Breast epithelium (tissue), 4 donors: ENCODE measurements around the gene SNAPC4. TPM values are rescaled to one million over a fixed set of nuclear protein-coding genes. Genes with fewer than 3 reads are reported as not detected.

Source experiments
- DNase-seq, 2 donors: peaks; one replicate each; pipeline ENCODE4 v3.0.0-alpha.2; 2019; ENCODE audit warnings: low spot score in 2 of 2
- H3K27ac ChIP-seq, 2 donors: fragments of 200-600 bp; sonication (generic) in 1 of 2; one replicate each; pipeline ENCODE4 v1.5.1; 2016 to 2019; ENCODE audit warnings: mild to moderate bottlenecking in 1 of 2
- H3K27me3 ChIP-seq, 2 donors: fragments of 200-600 bp; sonication (generic) in 1 of 2; one replicate each; pipeline versions ENCODE4 v1.5.1 to v1.6.0; 2017 to 2019; ENCODE audit warnings: control low read depth in 1 of 2, mild to moderate bottlenecking in 1 of 2
- H3K36me3 ChIP-seq: fragments of 200-600 bp; one replicate; pipeline ENCODE4 v1.5.1; 2019
- H3K4me1 ChIP-seq, 2 donors: fragments of 200-600 bp; sonication (generic); one replicate each; pipeline ENCODE4 v1.5.1; 2016 to 2019; ENCODE audit warnings: control low read depth in 1 of 2
- H3K4me3 ChIP-seq, 3 donors: fragments of 200-600 bp; sonication (generic); 1 replicate in 2 of 3; 2 replicates in 1 of 3; pipeline ENCODE4 v1.5.1; 2016 to 2019; ENCODE audit warnings: mild to moderate bottlenecking in 3 of 3, moderate library complexity in 2 of 3
- H3K9me3 ChIP-seq, 2 donors: fragments of 200-600 bp; sonication (generic) in 1 of 2; one replicate each; pipeline ENCODE4 v1.5.1; 2016 to 2019; ENCODE audit warnings: control low read depth in 1 of 2
- POLR2A ChIP-seq: fragments of 450-650 bp; IDR thresholded peaks from one replicate; pipeline ENCODE4 v1.6.1; 2016; ENCODE audit warnings: antibody characterized with exemption, mild to moderate bottlenecking, moderate library complexity
- POLR2AphosphoS5 ChIP-seq, 3 donors: sonication (generic); formaldehyde crosslinking; IDR thresholded peaks; one replicate each; pipeline ENCODE4 v1.6.1; 2017; ENCODE audit warnings: antibody characterized with exemption in 3 of 3
- intact Hi-C: fragments of 100-400 bp; cut with DNase I; formaldehyde crosslinking; loops from one replicate; pipeline ENCODE4 v1.15.1; 2023; ENCODE audit warnings: low total_unique reads
- total RNA-seq, 3 donors: library from RNA; depleted of rRNA; stranded (reverse); fragments of >200 nt; gene quantifications; one replicate each; pipeline ENCODE4 v1.1.0, GENCODE V29; 2016
- TF ChIP-seq, protein P1 (sequence below), 3 donors: fragments of 450-650 bp; IDR thresholded peaks; one replicate each; pipeline ENCODE4 v1.5.1; 2016 to 2017; ENCODE audit warnings: antibody characterized with exemption in 3 of 3, mild to moderate bottlenecking in 3 of 3, moderate library complexity in 3 of 3

SNAPC4 gene
- total RNA-seq, 3 donors from 2014 or later: 4.6 to 7.5 (median 6.7) TPM

DNA sequence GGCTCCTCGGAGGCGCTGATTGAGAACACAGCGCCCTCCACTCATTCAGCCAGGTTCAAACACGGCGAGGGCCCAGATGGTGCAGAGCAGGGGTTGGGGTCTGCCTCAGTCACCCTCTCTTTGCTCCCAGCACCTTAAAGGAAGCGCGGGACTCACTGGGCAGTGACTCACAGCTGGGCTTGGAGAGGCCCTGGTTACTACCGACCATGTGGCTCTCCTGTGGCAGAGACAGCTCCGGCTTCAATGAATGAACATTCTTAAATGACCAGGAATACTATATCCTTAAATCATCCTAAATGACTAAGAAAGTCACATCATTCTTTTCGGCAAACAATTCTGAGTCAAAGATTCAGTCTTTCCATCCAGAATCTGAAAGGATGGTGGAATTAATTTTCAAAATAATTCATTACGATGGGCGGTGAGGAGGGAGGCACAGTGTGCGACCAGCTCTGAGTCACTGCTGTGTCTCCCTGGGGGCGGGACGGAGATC lies 41.3 kb upstream of the SNAPC4 start:
- intact Hi-C loops: no loop called here
- no peak for TF ChIP-seq POLR2AphosphoS5 (IDR thresholded peaks at IDR 0.05)
- TF ChIP-seq, protein P1, sequence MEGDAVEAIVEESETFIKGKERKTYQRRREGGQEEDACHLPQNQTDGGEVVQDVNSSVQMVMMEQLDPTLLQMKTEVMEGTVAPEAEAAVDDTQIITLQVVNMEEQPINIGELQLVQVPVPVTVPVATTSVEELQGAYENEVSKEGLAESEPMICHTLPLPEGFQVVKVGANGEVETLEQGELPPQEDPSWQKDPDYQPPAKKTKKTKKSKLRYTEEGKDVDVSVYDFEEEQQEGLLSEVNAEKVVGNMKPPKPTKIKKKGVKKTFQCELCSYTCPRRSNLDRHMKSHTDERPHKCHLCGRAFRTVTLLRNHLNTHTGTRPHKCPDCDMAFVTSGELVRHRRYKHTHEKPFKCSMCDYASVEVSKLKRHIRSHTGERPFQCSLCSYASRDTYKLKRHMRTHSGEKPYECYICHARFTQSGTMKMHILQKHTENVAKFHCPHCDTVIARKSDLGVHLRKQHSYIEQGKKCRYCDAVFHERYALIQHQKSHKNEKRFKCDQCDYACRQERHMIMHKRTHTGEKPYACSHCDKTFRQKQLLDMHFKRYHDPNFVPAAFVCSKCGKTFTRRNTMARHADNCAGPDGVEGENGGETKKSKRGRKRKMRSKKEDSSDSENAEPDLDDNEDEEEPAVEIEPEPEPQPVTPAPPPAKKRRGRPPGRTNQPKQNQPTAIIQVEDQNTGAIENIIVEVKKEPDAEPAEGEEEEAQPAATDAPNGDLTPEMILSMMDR (IDR thresholded peaks at IDR 0.05): no peak
- TF ChIP-seq POLR2A: no peak
- H3K36me3 ChIP-seq: peaks cover 7% of the 10 kb centered on the region

GRCh38 chr9:136439481-136440408 lies 39.8 kb upstream of the SNAPC4 start, which contains the start of gene INPP5E:
Gene INPP5E (minus strand): TSS chr9:136439845. CDS start chr9:136439419, 426 bp downstream.
- DNase-seq: peak; percentile 38 to 71
- H3K9me3 ChIP-seq: no peaks in the 10 kb centered on the region
- H3K27ac ChIP-seq: peak within 1 kb of the TSS; percentile 68 to 87
- H3K36me3 ChIP-seq: no peaks in the 10 kb centered on the region
- peak within 1 kb of the TSS; percentile 79 to 100 (median 95) for H3K4me3 ChIP-seq
- peaks cover 0 to 21% of the 10 kb centered on the region in 2 donors for H3K4me1 ChIP-seq
- H3K27me3 ChIP-seq: no peaks in the 10 kb centered on the region
- TF ChIP-seq, protein P1 (IDR thresholded peaks at IDR 0.05): peak in 2 of 3 donors; percentile 45 to 68
- TF ChIP-seq POLR2AphosphoS5 (IDR thresholded peaks at IDR 0.05): no peak
- intact Hi-C loops: no loop called here

More for the DNA sequence above, 41.3 kb upstream of the SNAPC4 start:
- no peak overlapping the region for H3K27ac ChIP-seq
- no peak for DNase-seq
- H3K4me1 ChIP-seq: peaks cover 0 to 21% of the 10 kb centered on the region in 2 donors
- H3K27me3 ChIP-seq: no peaks in the 10 kb centered on the region
- H3K4me3 ChIP-seq: no peak overlapping the region
- H3K9me3 ChIP-seq: no peaks in the 10 kb centered on the region

GRCh38 chr9:136438548-136439480 lies 38.8 kb upstream of the SNAPC4 start:
- no peak for DNase-seq
- intact Hi-C loops: no loop called here
- no peaks in the 10 kb centered on the region for H3K36me3 ChIP-seq

DNA sequence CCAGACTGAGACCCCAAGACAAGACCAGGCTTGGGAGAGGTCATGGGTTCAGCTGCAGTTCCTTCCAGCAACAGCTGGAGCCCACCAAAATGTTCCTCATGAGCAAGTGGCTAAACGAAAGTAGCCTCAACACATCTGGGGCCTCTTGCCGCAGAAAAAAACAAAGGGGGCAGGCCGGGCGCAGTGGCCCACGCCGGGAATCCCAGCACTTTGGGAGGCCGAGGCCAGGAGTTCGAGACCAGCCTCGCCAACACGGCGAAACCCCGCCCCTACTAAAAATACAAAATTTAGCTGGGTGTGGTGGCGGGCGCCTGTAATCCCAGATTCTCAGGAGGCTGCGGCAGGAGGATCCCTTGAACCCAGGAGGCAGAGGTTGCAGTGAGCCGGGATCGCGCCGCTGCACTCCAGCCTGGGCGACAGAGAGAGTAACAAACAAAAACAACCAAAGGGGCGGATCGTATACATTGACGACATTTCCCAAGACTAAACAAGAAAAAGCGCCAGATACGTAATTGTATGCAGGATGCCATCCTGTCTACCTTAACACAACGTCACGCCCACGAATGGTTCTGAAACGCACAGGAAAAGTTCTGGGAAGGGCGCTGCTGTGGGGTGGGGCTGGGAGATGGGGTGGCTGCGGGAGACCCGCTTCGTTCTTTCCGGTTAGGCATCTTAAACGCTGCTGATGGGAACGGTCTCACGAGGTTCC lies 38.0 kb upstream of the SNAPC4 start:
- no peak for TF ChIP-seq POLR2AphosphoS5 (IDR thresholded peaks at IDR 0.05)
- TF ChIP-seq, protein P1 (IDR thresholded peaks at IDR 0.05): no peak
- TF ChIP-seq POLR2A: no peak
- H3K4me1 ChIP-seq: peaks cover 0 to 21% of the 10 kb centered on the region in 2 donors
- no peak overlapping the region for H3K27ac ChIP-seq
- H3K36me3 ChIP-seq: no peaks in the 10 kb centered on the region
- H3K4me3 ChIP-seq: peak overlapping the region; percentile 79 to 100 (median 95)
- no peaks in the 10 kb centered on the region for H3K9me3 ChIP-seq
- H3K27me3 ChIP-seq: no peaks in the 10 kb centered on the region
- DNase-seq: no peak
- intact Hi-C loops: no loop called here

More at GRCh38 chr9:136438548-136439480, 38.8 kb upstream of the SNAPC4 start:
- H3K27me3 ChIP-seq: no peaks in the 10 kb centered on the region
- peak overlapping the region; percentile 79 to 100 (median 95) for H3K4me3 ChIP-seq
- H3K27ac ChIP-seq: peak overlapping the region; percentile 68 to 87
- no peaks in the 10 kb centered on the region for H3K9me3 ChIP-seq
- no peak for TF ChIP-seq POLR2AphosphoS5 (IDR thresholded peaks at IDR 0.05)
- TF ChIP-seq, protein P1 (IDR thresholded peaks at IDR 0.05): no peak
- no peak for TF ChIP-seq POLR2A
- peaks cover 0 to 21% of the 10 kb centered on the region in 2 donors for H3K4me1 ChIP-seq
